ENCODE measurements around the gene ADIPOQ. TPM values are rescaled to one million over a fixed set of nuclear protein-coding genes. Genes with fewer than 3 reads are reported as not detected.
"Not testable (repeated sequence)": the region's sequence is repeated elsewhere in the genome, so short reads cannot be mapped to it uniquely, and the experiment has no call there.

Gene ADIPOQ
- total RNA-seq, 6 experiments from 2014 or later, result not detected

DNA sequence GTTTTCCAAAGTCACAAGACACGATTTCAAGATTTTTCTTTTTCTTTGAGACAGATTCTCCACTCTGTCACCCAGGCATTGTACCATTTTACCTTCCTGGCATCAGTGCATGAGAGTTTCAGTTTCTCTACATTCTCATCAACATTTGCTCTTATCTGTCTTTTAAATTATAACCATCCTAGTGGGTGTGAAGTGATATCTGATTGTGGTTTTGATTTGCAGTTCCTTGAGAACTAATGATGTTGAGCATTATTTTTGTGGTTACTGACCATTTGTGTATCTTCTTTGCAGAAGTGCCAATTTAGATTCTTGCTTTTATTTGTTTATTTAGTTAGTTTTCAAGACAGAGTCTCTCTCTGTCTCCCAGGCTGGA, 41.2 kb downstream of the ADIPOQ start:
- Histone ChIP-seq H3K27me3 (no peaks in the 10 kb centered on the region), H3K36me3 (no peaks in the 10 kb centered on the region), H3K9me3 (no peaks in the 10 kb centered on the region), H3K27ac (no peak overlapping the region), H3K4me1 (no peaks in the 10 kb centered on the region), H3K4me3 (no peak overlapping the region)
- ATAC-seq, result no peak
- DNase-seq, result no peak
- intact Hi-C loops (cut with DNase I), result no loop called here
- WGBS (ENCODE audit: insufficient coverage, low coverage, low lambda C conversion rate, missing lambda C conversion rate), result 81% methylated on average over 1 of the region's 1 CpG
- no peak for TF ChIP-seq POLR2A (IDR thresholded peaks at IDR 0.05)
- TF ChIP-seq, protein P1, sequence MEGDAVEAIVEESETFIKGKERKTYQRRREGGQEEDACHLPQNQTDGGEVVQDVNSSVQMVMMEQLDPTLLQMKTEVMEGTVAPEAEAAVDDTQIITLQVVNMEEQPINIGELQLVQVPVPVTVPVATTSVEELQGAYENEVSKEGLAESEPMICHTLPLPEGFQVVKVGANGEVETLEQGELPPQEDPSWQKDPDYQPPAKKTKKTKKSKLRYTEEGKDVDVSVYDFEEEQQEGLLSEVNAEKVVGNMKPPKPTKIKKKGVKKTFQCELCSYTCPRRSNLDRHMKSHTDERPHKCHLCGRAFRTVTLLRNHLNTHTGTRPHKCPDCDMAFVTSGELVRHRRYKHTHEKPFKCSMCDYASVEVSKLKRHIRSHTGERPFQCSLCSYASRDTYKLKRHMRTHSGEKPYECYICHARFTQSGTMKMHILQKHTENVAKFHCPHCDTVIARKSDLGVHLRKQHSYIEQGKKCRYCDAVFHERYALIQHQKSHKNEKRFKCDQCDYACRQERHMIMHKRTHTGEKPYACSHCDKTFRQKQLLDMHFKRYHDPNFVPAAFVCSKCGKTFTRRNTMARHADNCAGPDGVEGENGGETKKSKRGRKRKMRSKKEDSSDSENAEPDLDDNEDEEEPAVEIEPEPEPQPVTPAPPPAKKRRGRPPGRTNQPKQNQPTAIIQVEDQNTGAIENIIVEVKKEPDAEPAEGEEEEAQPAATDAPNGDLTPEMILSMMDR (IDR thresholded peaks at IDR 0.05), result no peak

DNA sequence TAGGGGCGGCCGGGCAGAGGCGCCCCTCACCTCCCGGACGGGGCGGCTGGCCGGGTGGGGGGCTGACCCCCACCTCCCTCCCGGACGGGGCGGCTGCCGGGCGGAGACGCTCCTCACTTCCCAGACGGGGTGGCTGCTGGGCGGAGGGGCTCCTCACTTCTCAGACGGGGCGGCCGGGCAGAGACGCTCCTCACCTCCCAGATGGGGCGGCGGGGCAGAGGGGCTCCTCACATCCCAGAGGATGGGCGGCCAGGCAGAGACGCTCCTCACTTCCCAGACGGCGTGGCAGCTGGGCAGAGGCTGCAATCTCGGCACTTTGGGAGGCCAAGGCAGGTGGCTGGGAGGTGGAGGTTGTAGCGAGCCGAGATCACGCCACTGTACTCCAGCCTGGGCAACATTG, 42.4 kb downstream of the ADIPOQ start:
- H3K27me3 ChIP-seq; H3K4me1 ChIP-seq; H3K27ac ChIP-seq; DNase-seq; ATAC-seq; H3K9me3 ChIP-seq; H3K4me3 ChIP-seq; intact Hi-C loops (cut with DNase I); H3K36me3 ChIP-seq: not testable (repeated sequence)
- WGBS (ENCODE audit: insufficient coverage, low coverage, low lambda C conversion rate, missing lambda C conversion rate), result no CpG with 5 or more reads among the region's 29 CpGs

DNA sequence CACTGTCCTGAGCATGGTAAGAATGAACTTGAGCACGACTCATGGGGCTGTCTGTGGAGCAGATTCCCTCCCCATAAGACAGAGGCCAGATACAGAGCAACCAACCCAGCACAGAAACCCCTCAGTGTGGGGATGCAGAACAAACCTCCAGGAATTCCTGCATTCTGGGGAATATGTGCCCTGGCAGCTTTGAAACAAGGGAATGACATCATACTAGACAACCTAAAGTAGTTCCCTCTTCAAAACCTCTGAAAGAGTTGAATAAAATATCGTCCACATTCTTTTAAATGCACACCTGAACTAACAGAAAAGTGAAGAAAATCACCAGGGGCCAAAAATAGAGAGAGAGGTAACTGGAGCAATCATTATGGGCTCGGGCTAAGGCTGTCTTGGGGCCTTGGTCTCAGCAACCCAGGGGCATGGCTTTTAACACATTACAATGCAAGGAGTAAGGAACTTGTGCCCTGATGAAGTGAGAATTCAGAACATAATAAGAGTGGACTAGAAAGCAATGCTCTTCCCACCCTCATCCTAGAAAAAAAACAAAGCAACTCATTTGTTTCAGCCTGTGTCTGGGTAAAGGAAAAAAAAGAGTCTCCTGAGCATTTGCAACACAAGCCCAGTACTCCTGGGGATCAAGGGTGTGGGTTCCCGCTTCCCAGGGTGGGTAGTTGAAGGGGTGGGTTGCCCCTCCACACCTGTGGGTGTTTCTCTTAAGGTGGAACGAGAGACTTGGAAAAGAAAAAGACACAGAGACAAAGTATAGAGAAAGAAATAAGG, 43.9 kb downstream of the ADIPOQ start:
- Histone ChIP-seq H3K4me3 (no peak overlapping the region), H3K27ac (no peak overlapping the region), H3K4me1 (no peaks in the 10 kb centered on the region), H3K36me3 (no peaks in the 10 kb centered on the region), H3K9me3 (no peaks in the 10 kb centered on the region), H3K27me3 (no peaks in the 10 kb centered on the region)
- ATAC-seq (no peak), DNase-seq (no peak)
- 88% methylated on average over 4 of the region's 5 CpGs for WGBS (ENCODE audit: insufficient coverage, low coverage, low lambda C conversion rate, missing lambda C conversion rate)
- TF ChIP-seq POLR2A (IDR thresholded peaks at IDR 0.05), result no peak
- TF ChIP-seq, protein P1 (IDR thresholded peaks at IDR 0.05), result no peak
- intact Hi-C loops (cut with DNase I), result no loop called here

DNA sequence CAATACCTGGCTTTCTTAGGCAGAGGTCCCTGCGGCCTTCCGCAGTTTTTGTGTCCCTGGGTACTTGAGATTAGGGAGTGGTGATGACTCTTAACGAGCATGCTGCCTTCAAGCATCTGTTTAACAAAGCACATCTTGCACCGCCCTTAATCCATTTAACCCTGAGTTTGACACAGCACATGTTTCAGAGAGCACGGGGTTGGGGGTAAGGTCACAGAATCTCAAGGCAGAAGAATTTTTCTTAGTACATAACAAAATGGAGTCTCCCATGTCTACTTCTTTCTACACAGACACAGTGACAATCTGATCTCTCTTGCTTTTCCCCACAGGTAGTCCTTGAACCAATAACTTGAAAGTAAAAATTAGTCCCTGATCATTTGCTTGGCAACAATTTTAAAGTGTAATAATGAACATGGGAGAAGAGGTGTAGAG, 45.0 kb downstream of the ADIPOQ start:
- H3K27me3 ChIP-seq; H3K9me3 ChIP-seq; H3K27ac ChIP-seq; H3K36me3 ChIP-seq; H3K4me1 ChIP-seq; DNase-seq; intact Hi-C loops (cut with DNase I); ATAC-seq; H3K4me3 ChIP-seq: not testable (repeated sequence)
- WGBS (ENCODE audit: insufficient coverage, low coverage, low lambda C conversion rate, missing lambda C conversion rate), result no CpG with 5 or more reads among the region's 5 CpGs

DNA sequence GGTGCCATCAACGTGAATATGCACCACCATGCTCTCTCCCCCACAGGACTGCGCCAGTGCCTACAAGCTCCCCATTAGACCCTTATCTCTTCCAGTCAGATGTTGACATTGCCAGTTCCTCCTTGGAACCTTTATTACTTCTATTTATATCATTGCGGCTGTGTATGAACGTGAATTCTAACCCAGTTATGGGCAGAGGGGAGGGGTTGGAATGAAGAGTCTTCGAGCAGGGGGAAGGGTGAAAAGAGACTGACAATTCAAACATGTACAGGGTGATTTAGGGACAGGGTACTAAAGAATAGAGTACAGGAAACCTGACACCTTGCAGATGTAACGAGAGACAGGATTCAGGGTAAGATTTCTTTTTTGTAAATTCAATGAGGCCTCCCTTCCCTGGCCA, 46.1 kb downstream of the ADIPOQ start:
- no peak for DNase-seq
- Histone ChIP-seq H3K27ac (no peak overlapping the region), H3K4me3 (no peak overlapping the region), H3K9me3 (no peaks in the 10 kb centered on the region), H3K27me3 (no peaks in the 10 kb centered on the region), H3K4me1 (no peaks in the 10 kb centered on the region), H3K36me3 (no peaks in the 10 kb centered on the region)
- WGBS (ENCODE audit: insufficient coverage, low coverage, low lambda C conversion rate, missing lambda C conversion rate), result 52% methylated on average over 6 of the region's 6 CpGs
- intact Hi-C loops (cut with DNase I), result no loop called here
- ATAC-seq, result no peak
- TF ChIP-seq, protein P1 (IDR thresholded peaks at IDR 0.05), result no peak
- TF ChIP-seq POLR2A (IDR thresholded peaks at IDR 0.05), result no peak

DNA sequence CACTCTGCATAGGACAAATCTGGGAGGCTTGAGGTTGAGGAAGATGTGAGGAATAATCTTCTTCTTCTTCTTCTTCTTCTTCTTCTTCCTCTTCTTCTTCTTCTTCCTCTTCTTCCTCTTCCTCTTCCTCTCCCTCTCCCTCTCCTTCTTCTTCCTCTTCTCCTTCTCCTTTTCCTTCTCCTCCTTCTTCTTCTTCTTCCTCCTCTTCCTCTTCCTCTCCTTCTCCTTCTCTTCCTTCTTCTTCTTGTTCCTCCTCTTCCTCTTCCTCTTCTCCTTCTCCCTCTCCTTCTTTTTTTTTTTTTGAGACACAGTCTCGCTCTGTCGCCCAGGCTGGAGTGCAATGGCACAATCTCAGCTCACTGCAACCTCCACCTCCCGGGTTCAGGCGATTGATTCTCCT, 47.2 kb downstream of the ADIPOQ start:
- WGBS (ENCODE audit: insufficient coverage, low coverage, low lambda C conversion rate, missing lambda C conversion rate), result 93% methylated on average over 2 of the region's 4 CpGs
- intact Hi-C loops (cut with DNase I); ATAC-seq: not testable (repeated sequence)

More for the DNA sequence above, 47.2 kb downstream of the ADIPOQ start:
- not testable (repeated sequence) for DNase-seq, H3K27me3 ChIP-seq, H3K27ac ChIP-seq, H3K4me3 ChIP-seq, H3K36me3 ChIP-seq, H3K4me1 ChIP-seq, H3K9me3 ChIP-seq
